GM19324 (cell line): ENCODE data around the gene RAMACL.

ENCODE experiments used
- ATAC-seq: cut with Tn5 transposase; IDR thresholded peaks from one replicate; pipeline ENCODE4 v1.9.1; 2021; ENCODE audit warnings: mild to moderate bottlenecking, moderate library complexity; ENCODE audit not compliant: unreplicated experiment, low FRiP score

RAMACL gene

DNA sequence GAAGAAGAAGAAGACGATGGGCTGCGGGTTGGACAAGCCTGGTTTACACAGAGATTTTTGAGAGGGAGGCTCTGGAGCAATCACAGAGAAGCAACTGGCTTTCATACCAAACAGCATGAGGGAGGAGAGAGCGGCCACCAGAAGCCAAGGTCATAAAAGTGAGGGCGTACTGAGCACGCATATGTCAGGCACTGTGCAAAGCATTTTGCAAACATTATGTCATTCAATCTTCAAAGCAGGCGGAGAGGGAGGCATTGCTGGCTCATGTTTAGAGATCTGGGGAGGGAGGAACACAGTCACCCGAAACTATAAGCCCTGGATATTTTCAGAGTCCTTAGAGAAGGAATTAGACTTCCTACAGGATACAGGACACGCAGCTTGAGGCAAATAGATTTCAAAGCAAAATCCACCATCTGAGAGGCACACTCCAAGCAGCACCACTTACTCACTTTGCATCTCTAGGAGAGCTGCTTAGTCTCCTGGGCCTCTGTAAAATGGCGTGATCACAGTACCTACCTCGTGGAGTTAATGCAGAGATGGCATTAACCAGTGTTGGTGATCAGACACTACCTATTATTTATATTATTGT is 24.6 kb downstream of the RAMACL start:
- ATAC-seq, result no peak

DNA sequence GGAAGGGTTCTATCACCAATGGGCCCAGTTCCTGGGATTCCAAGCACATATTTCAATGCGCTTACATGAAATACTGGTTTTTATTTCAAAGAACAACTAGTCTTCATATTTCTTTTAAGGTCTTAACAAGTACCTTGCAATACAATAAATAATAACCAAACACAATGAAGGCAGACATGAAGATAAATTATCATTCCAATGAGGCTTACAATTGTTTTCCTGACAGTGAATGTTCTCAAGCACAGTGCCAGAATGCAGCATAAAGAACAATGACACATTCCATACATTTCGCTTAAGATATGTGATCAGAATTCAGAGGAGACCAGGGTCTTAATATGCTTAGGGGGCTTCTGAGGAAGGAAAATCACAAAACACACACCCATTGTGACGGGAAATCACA is 26.3 kb downstream of the RAMACL start:
- no peak for ATAC-seq

DNA sequence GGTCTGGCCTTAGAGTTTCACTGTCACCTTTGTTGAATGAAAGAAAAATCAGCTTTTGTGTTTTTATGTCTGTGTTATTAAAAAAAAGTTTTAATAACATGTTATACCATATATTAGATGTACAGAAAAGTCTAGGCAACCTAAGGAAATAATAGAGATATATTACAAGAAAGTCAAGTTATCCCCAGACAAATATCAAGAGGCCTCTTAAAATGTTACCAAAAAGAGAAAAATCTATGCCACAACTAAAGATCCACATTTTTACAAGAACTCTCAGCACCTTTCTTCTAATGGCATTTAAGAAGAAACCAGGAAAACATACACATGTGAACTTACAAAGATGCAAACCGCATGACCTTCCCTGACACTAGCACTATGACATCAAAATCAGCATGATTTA is 26.8 kb downstream of the RAMACL start:
- ATAC-seq, result no peak

DNA sequence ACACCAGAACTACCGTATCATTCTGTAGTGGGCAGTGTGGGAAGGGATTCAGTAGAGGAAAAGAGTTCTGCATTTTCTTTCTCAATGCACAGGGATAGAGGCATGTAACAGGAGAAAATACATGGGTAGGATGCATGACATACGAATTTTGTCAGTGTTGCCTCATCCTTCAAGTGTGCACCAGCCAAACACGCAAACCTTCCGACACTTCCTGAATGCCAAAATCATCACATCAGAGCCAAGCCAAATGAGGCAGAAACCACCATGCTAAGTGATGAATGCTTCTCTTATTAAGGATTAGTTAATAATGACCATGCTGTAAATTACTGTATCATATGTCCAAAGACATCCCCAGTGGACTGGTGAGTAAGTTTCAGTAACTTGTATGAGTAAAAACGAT is 27.3 kb downstream of the RAMACL start:
- ATAC-seq, result no peak

DNA sequence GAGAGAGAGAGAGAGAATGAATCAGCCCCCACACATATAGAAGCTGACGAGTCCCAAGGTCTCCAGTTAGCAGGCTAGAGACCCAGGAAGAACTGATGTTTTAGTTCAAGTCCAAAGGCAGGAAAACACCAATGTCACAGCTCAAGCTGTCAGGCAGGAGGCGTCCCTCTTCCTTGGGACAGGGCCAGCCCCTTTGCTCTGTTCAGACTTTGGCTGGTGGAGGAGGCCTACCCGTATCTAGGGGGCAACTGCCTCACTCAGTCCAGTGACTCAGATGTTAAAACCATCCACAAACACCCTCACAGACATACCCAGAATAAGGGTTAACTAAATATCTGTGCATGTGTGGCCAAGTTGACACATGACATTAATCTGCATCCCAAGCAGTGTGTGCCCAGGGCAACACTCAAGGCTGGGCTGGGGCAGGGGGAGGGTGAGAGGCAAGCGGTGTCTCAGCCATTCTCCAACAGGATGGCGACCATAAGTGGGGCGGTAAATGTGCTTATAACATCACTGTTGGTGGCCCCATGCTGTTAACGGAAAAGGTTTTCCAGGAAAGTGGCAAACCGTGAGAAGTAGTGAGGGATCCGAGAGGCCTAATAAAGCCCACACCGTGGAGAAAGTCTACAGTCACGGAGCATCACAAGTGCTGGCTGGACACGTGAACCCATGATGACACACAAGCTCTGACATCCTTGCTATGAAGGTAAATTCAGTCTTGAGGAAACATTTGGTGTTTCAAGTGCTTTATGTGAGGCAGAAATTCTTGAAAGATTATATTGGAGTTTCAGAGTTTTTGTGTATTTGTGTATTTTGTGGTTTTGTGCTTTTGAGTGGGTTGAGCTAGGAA is 28.1 kb downstream of the RAMACL start:
- no peak for ATAC-seq

DNA sequence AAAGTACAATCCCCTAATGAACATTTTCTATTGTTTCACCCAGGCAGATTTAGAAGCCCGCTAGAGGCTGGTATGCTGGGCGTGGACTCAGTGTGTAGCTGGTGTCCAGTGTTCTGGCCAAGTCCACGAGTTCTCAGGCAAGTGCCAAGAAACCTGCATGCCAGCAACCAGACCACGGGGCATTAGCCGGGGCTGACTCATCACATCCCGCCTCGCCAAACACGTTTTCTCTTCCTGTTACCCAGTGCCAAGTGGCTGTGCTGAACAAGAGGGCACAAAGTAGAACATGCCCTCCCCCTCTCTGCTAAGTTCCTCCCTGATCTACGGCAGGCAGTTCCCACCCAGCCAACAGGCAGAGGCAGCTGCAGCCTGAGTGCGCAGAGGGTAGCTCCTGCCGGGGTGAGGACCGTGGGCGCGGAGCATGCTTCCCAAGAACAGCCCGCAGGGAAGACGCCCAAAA is 29.6 kb downstream of the RAMACL start:
- no peak for ATAC-seq

DNA sequence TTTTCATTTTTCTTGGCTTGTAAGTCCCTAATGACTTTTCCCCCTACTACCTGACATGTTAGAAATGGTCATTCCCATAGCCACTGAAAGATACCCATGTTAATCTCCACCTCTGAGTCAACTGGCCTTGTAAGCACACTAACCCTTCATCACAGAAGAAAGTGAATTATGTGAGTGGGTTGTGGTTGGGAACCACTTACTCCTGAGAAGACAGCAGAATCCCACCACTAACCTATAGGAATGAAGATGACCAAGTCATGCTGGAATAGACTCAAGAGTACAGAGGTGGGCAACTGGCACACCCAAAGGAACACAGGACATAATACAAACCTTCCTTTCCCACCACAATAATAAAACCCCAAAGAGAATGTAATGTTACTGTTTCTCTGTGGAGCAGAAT is 30.1 kb downstream of the RAMACL start:
- no peak for ATAC-seq

DNA sequence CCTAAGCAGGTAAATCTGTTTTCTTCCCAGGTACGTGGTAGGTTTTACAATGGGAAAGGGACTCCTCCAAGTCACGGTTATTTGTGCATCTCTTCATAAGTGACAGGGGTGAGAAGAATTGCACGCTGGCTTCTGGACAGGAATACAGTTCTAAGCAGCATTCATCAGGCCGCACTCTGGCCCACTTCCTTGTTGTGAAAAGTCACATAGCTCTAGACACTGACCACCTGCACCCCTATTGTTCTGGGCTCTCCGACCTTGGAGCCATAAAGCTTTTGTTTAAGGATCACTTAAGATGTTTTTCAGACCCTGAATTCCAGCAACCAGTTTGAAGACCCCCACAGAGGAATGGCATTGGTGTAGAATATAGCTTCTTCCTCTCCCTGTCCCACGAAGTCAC is 31.4 kb downstream of the RAMACL start:
- no peak for ATAC-seq

DNA sequence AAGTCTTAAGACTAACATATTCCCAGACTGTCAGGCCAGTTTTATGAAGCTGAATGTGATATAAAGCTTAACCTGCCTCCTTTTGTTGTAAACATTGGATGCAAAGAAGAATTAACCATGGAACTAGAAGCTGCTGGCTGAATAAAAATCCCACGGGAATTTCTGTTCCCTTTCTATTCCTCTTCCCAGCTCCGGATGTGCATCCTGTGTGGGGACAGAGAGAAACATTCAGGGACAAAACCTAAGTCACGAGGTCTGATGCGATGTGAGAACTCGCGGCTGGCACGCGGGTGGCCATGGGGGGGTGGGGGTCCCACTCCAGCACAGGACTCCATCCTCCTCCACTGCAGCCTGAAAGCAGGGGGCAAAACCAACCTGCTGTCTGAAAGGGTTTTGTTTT is 32.2 kb downstream of the RAMACL start:
- no peak for ATAC-seq

DNA sequence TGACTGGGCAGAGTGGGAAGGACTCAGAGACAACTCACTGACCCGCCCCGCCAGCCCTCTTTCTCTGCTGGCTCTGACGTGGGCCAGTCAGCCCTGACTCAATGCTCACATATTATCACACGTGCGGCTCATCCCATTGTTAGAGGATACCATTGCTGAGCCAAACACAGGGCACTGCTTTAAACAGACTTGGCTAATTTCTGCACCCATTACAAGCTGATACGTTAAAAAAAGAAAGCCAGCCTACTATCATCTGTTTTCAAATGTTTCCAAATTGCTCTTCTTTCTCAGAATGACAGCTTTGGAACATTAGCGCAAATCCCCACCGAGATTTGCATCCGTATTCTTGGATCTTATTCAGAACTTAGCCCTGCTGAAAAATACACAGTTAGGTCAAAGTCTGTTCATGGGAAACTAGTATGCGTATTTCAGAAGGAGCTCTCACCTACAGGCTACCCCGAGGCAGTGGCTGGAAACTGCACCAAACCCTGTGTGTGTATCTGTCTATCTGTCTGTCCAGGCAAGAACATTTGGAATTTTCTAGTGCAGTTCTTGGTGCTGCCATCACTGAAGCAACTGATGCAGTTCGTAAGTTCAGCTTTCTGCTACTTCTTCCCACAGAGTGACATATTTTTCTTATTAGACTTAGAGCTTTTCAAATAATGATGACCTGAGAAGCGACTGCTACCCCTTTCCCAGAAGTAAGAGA is 32.8 kb downstream of the RAMACL start:
- ATAC-seq, result no peak

DNA sequence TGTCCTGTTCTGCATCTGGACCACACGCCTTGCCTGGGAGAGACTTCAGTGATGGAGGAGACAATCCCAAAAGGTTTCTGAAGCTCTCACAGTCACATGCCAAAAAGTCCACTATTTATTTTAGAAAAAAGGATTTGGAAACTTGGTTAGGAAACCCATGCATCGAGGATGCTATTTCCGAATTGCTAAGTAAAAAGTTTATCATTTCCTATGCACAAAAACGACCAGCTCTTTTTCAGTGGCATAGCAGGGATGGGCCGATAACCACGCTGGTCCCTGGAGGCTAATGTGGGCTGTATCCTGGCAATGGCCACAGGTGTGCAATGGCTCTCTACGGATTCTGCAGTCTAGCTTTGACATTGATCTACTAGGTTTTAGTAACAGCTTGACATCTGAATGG is 33.9 kb downstream of the RAMACL start:
- ATAC-seq, result no peak

DNA sequence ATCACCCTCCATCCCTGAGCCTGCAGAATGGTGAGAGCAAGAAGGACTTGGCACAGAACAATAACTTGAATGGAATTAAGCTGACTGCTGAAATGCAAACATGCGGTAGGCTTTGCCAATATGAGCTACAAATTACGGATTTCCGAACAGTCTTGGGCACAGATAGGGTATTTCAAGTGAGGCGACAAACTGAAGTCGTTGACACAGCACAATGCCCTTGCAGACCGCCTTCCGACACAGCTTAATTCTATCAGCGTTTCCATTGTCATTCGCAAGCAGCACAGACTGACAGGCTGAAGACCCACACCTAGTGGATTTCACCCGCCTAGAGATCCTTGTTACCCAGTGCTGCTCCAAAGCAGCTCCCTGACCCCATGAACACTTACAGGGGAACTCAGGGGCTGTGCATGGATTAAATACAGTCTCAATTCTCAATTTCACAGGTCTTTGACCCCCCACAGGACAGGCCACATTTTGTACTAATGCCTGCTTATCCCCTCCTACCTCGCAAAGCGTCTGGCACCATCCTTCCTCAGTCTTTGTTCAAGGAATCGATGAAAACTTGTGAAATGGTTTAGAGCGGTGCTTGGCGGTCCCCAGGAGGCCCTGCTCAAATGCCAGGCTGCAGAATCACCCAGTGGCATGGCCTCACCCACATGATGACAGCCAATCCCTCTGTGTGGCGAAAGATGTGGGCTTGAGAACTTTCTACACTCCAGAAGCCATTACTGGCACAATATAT is 34.6 kb downstream of the RAMACL start:
- no peak for ATAC-seq

DNA sequence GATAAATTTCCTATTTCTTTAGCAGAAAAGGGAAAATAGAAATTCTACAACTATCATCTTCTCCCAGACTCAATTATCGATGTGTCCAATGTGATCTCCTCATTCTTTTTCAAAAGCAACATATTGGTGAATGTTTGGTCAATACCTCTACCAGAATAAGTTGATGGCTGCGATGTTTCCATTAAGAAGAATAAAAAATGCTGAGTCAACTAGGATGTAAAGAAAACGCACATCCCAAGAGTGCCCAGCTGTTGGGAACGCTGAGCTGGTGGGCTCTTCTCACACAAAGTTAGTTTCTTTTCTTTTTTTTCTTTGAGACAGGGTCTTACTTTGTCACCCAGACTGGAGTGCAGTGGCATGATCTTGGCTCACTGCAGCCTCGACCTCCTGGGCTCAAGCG is 39.8 kb downstream of the RAMACL start:
- no peak for ATAC-seq

DNA sequence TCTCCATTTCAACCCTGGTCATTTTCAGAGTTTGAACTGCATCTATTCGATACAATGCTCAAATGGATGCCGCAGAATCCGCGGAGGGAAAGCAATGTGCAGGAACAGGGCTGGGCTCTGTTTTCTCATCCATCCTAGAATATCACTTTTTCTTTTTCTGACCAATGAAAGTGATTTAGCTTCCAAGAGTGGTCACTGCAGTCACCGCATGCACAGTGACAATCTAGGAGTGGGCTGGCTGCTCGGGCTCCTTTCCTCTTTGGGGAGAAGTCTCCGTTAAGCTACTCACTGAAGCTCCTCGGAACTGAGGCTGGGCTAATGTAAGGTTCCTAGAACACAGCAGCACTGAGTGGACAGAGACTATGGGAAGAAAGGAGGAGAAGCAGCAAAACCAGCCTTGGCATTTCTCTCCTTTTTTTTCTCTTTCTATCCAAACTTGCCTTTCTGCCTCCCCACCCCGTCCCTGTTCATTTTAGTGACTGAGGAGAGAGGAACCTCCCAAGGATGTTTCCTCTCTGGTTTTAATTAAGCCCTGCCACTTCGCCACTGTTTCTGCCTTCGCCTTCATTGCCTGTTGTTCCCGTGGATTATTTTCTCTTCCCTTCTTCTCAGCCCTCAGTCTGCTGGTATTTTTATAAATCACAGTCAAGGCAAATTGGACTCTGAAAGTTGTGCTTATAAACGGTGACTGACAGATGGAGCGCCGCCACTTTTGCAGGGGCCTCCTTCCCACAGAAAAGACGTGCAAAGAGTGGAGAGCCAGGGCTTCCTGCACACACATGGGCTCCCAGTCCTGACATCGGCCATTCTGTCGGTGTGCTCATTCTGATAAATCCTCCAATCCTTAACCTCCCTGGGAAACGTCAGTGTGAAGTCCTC is 41.1 kb downstream of the RAMACL start:
- ATAC-seq, result no peak

DNA sequence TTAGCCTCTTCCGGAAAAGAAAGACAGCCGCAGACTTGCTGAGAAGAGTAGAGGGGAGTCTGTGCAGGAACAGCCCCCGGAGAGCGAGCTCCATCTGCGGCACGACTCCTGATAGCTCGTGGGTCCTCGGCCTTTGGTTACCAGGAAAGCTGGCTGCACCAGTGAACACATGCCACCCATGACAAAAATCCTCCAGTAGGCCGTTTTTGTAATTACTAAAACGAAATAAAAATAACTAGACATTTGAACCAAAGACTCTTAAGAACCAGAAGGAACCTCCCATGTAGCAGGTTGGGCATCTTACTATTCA is 42.2 kb downstream of the RAMACL start:
- no peak for ATAC-seq

DNA sequence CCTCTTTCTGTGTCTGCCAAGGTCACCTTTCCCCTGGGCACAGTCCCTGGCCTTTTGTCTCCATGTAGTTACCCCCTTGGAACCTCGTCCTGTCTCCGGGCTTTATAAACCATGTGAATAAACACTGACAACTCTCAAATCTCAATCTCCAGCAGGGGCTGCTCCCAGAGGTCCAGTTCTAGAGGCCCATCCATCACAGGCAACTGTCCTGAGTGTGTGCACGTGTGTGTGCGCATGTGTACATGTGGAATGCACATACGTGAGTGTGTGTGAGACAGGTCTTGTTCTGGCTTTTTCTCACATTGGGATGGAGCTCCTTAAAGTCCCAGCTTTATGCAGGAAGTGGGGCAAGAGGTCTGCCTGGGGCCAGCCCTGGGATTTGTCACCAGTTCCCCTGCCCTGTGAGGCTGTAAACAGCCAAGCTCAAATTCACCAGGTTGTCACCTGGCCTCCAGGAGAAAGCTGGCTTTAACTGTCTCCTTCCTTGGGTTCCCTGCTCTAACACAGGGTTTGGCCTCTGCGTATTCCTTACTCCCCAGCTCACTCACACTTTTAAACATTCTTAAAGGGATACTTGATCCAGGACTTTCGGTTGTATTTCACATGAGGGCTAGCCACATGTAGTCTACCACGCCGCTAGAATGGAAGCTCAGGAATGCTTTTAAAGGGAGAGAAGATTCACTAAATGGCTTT is 42.7 kb downstream of the RAMACL start:
- ATAC-seq, result no peak

DNA sequence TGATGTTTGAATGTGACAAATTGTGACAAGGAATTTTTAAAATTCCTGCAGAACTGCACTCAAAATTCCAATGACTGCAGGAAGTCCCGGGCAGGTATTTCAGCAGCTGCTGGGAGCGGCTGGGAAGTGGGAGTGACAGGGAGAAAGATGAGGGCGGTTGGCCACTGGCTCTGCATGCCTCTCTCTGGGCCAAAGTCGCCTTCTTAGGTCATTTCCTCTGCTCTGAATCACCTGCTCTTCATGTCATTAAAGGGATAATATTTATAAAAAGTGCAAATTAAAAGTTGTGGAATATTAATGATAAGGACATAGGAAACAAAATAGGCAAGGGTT is 43.9 kb downstream of the RAMACL start:
- no peak for ATAC-seq

DNA sequence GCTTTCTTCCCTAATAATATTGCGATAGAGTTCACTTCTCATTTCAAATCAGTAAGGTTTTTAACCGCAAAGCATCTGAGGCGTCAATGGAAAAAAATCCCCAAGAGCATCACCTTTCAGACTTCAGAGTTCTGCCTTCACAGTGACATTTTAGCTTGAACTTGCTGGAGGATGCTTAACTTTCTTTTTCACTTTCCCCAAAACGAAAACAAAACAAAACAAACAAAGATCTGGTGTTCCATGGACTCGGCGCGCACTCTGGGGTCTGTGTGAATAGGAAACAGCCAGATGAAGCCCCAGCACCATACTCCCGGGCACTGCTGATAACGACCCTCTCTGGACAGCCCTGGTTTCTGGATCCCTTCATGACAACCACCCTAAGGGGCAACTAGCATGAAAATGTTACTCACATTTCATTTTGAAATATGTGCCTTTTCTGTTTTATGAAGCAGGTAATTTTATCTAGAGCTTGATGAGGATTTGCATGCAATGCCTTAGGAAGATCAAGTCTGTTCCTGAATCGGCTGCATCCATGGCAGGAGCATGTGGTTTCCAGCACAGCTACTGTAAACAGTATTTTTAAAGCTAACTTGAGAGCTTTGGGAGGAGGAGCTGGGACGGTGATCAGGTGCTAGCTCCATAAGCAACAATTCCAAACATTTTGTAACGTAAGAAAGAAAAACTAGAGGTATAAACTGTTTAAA is 44.5 kb downstream of the RAMACL start:
- ATAC-seq, result no peak

DNA sequence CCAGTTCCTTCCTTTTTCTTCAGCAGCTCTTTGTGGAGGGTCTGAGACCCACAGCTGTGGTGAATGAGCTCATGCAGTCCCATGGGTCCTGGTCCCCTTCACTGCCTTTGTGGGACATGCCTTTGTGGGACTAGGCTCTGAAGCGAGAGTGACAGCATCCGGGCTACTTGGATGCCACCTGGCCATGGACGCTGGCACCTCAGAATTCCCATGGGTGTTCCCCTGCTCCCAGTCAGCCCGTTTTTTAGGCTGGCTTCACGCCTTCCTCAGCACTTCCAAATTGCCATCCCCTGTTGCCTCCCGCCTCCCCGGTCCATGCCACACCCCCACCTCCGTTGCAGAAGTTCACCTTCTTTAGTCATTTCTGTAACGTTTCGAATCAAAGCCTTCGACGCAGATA is 45.1 kb downstream of the RAMACL start:
- ATAC-seq, result peak; percentile 38
